ENCODE results near the gene FLT3LG. TPM values are rescaled to one million over a fixed set of nuclear protein-coding genes. Genes with fewer than 3 reads are reported as not detected.
A peak's percentile ranks its signal among the peaks of the same experiment; 100 is the strongest.

The FLT3LG gene, protein sequence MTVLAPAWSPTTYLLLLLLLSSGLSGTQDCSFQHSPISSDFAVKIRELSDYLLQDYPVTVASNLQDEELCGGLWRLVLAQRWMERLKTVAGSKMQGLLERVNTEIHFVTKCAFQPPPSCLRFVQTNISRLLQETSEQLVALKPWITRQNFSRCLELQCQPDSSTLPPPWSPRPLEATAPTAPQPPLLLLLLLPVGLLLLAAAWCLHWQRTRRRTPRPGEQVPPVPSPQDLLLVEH
- 1 to 10 TPM in 5 of 8 experiments, under 1 TPM in 3; 0.22 to 8.7 (median 1.4) TPM for total RNA-seq

- 0 to 20% methylated on average over 2 to 7 of the region's 33 CpGs; no CpG with 5 or more reads in 8 of the 10 experiments for WGBS, 10 experiments
- ATAC-seq (replicated peaks in 6 of 8): peak; percentile 5 to 70 (median 23)
- H3K4me1 ChIP-seq (replicated peaks in 1 of 2): no peaks in the 10 kb centered on the region
- H3K27ac ChIP-seq: no peak within 1 kb of the TSS
- H3K4me3 ChIP-seq: peak within 1 kb of the TSS in 1 of 5 donors; percentile 6
- in situ Hi-C loops (cut with MboI; ENCODE audit: low pct_unique_long_range_greater_than_20kb in 2 of 9, low sequenced_read_pairs in 9 of 9, unreplicated experiment in 9 of 9): no loop called here
Observed at GRCh38 chr19:49473868-49474541, at the start of gene FLT3LG. FLT3LG (plus strand) TSS chr19:49474215; CDS start chr19:49474640, 425 bp downstream.

DNA sequence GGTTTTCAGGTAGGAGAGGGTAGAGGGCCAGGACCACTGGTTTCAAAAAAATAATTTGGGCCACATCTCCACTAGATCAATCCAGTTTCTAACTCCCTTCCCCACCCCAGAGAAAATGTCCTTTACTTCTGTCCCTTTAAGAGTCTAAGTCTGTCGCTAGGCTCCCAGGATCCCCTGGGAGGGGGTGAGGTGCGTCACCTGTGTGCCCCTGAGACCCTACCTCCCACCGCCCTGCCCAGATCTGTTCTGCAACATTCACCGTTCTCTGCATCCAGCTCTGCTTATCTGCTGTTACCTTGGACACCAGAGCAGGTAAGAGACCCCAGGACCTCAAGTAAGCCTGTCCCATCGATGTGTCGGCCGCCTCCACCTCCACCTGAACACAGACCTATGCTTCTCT, 48.8 kb upstream of the FLT3LG start, which contains the start of gene GFY:
Gene GFY, plus strand, starts transcription at position 211 of the 400 bp plus-strand sequence. CDS start 1,043 bp downstream, outside the sequence.
- ATAC-seq (replicated peaks in 6 of 8): no peak
- H3K27ac ChIP-seq: no peak within 1 kb of the TSS
- peaks cover 17 to 39% of the 10 kb centered on the region in 2 donors for H3K4me1 ChIP-seq (replicated peaks in 1 of 2)
- 0 to 80% (median 23%) methylated on average over 1 to 4 of the region's 7 CpGs; no CpG with 5 or more reads in 3 of the 10 experiments for WGBS, 10 experiments
- in situ Hi-C loops (cut with MboI; ENCODE audit: low pct_unique_long_range_greater_than_20kb in 2 of 9, low sequenced_read_pairs in 9 of 9, unreplicated experiment in 9 of 9): no loop called here
- no peak within 1 kb of the TSS for H3K4me3 ChIP-seq

- in situ Hi-C loops (cut with MboI; ENCODE audit: low pct_unique_long_range_greater_than_20kb in 2 of 9, low sequenced_read_pairs in 9 of 9, unreplicated experiment in 9 of 9): no loop called here
- Histone ChIP-seq H3K27ac (no peak overlapping the region), H3K4me1 (replicated peaks in 1 of 2) (peaks cover 17 to 32% of the 10 kb centered on the region in 2 donors), H3K4me3 (no peak overlapping the region)
- peak in 1 of 8 experiments; percentile 28 for ATAC-seq (replicated peaks in 6 of 8)
- 0 to 20% (median 3%) methylated on average over 2 to 24 of the region's 30 CpGs; no CpG with 5 or more reads in 5 of the 10 experiments for WGBS, 10 experiments
Observed at GRCh38 chr19:49425922-49426592, 48.0 kb upstream of the FLT3LG start.

DNA sequence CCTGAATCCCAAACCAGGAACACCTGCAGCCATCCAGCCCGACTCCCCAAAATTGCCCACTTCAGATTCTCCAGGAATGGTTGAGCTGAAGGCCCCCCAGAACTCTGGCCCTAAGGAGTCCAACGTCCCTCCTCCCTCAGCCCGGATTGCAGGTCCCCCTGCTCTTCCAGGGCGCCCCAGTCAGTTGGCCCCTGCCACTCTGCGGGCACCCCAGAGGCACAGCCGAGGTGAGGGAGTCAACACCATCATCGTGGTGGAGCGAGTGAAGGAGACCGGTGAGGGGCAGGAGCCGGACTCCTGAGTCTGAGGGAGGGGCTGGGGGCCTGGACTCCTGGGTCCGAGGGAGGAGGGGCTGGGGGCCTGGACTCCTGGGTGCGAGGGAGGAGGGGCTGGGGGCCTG, 46.7 kb upstream of the FLT3LG start:
- H3K4me1 ChIP-seq (replicated peaks in 1 of 2): peaks cover 13 to 26% of the 10 kb centered on the region in 2 donors
- no peak for ATAC-seq (replicated peaks in 6 of 8)
- in situ Hi-C loops (cut with MboI; ENCODE audit: low pct_unique_long_range_greater_than_20kb in 2 of 9, low sequenced_read_pairs in 9 of 9, unreplicated experiment in 9 of 9): no loop called here
- WGBS, 10 experiments: 80 to 100% methylated on average over 1 of the region's 12 CpGs; no CpG with 5 or more reads in 8 of the 10 experiments
- no peak overlapping the region for H3K27ac ChIP-seq
- no peak overlapping the region for H3K4me3 ChIP-seq

DNA sequence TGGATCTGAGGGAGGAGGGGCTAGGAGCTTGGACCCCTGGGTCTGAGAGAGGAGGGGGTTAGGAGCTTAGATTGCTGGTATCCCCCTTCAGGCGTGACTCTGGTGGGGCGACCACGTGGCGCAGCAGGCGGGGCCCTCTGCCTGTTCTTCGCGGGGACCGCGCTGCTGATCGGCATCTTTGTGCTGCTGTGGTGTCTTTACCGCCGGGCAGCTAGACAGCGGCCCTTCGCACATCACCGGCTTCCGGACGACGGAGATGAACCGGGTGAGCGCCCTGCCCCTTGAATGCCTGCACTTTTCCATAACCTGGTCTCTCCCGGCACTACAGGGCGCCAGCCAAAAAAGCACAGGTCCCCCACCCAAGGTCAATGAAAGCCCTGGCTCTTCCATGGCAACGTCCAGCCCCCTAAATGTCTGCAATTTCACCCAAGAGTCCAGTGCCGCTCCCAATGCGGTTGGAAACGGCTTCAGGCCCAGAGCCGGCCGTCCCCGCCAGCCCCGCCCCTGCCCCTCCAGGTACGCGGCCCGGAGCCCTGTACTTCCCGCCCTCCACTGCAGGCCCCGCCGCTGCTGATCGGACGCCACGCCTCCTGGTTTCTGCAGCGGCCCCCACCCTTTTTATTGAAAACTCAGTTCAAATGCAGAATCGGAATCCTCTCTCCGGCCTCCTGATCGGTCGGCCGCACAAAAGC, 46.0 kb upstream of the FLT3LG start:
- peaks cover 13 to 21% of the 10 kb centered on the region in 2 donors for H3K4me1 ChIP-seq (replicated peaks in 1 of 2)
- in situ Hi-C loops (cut with MboI; ENCODE audit: low pct_unique_long_range_greater_than_20kb in 2 of 9, low sequenced_read_pairs in 9 of 9, unreplicated experiment in 9 of 9): no loop called here
- no peak overlapping the region for H3K27ac ChIP-seq
- ATAC-seq (replicated peaks in 6 of 8): peak; percentile 55 to 79 (median 62)
- peak overlapping the region; percentile 2 to 18 (median 12) for H3K4me3 ChIP-seq
- 0 to 4% (median 3%) methylated on average over 4 to 12 of the region's 45 CpGs; no CpG with 5 or more reads in 7 of the 10 experiments for WGBS, 10 experiments

DNA sequence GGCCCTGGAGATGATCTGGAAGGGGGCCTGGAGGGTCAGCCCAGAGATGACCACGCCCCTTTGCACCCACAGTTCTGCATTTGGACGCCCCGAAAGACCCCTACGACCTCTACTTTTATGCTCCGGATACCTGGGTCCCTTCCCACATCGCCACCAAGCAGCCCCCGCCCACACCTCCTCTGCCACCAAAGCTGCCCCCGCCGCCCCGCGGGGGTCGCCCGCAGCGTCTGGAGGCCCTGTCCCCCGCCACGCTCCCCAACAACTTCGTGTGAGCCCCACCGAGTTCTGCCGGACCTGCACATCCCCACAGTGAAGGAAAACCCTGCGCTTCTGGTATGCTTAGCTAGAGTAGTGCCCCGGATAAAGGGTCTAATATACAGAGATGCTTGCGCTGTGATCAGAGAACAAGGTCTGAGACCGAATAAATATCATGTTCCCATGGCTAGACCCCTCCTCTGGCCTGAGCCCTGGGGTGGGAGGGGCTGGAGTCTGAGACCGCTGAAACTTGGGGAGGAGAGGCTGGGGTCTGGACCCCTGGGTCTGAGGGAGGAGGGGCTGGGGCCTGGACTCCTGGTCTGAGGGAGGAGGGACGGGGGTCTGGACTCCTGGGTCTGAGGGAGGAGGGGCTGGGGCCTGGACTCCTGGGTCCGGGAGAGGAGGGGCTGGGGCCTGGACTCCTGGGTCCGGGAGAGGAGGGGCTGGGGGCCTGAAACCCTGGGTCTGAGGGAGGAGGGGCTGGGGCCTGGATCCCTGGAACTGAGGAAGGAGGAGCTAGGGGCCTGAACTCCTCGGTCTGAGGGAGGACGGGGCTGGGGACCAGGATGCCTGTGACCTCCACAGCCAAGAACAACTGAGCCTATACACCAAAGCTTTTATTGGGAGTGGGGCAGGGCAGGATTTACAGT, 45.2 kb upstream of the FLT3LG start:
- peaks cover 9 to 13% of the 10 kb centered on the region in 2 donors for H3K4me1 ChIP-seq (replicated peaks in 1 of 2)
- 0 to 25% (median 7%) methylated on average over 2 to 13 of the region's 29 CpGs; no CpG with 5 or more reads in 6 of the 10 experiments for WGBS, 10 experiments
- ATAC-seq (replicated peaks in 6 of 8): peak in 5 of 8 experiments; percentile 10 to 41 (median 29)
- no peak overlapping the region for H3K27ac ChIP-seq
- H3K4me3 ChIP-seq: peak overlapping the region in 1 of 5 donors; percentile 12
- in situ Hi-C loops (cut with MboI; ENCODE audit: low pct_unique_long_range_greater_than_20kb in 2 of 9, low sequenced_read_pairs in 9 of 9, unreplicated experiment in 9 of 9): no loop called here

DNA sequence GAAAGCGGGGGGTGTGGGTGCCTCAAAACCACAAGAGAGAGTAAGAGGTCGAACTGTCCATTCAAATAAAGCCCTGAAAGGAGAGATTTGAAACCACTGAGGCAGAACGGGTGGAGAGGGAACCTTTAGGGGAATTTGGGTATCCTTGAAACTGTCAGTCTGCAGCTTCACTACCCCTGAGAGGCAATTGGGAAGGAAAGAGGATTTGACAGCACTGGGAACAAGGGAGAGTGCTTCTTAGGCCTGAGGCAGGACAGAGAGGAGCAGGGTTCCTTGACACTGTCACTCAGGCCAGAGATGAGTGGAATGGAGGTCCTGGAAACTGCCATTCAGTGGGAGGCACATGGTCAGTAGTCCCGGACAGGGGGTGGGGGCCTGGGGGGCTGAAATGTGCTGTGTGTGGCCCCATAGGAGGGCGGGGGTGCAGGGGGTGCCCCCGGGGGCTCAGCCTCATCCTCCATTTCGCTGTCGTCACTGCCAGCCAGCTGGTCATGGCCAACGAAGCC, 43.8 kb upstream of the FLT3LG start:
- in situ Hi-C loops (cut with MboI; ENCODE audit: low pct_unique_long_range_greater_than_20kb in 2 of 9, low sequenced_read_pairs in 9 of 9, unreplicated experiment in 9 of 9): no loop called here
- ATAC-seq (replicated peaks in 6 of 8): no peak
- no peak overlapping the region for H3K27ac ChIP-seq

DNA sequence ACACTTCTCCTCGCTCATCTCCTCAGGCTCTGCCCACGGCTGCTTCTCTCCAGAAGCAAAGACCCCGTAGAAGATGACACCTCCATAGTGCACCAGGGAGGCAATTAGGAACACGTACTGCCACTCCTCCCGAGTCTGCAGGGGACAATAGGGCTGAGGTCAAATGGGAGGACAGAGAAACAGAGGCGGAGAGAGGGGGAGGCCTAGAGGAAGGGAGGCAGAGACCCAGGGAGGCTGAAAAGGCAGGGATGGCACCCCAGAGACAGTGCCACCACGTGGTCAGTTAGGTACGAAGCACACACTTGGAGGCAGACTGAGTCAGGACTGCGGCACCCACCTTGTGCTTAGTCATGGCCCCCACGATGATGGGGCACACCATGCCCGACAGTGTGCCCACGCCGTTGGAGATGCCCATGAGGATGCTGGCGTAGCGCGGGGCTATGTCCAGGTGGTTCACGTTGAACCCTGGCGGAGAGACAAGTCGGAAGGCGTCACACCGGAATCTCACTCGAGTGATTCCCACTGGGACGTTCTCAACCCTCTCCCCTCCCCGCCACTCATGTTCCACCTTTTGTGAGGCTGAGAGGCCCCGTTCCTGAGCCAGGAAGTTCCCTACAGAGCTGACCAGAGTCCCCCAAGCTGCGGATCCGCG, 43.2 kb upstream of the FLT3LG start:
- in situ Hi-C loops (cut with MboI; ENCODE audit: low pct_unique_long_range_greater_than_20kb in 2 of 9, low sequenced_read_pairs in 9 of 9, unreplicated experiment in 9 of 9): no loop called here
- no peak for ATAC-seq (replicated peaks in 6 of 8)
- Histone ChIP-seq H3K4me3 (no peak overlapping the region), H3K27ac (no peak overlapping the region), H3K4me1 (replicated peaks in 1 of 2) (peaks cover 9 to 13% of the 10 kb centered on the region in 2 donors)
- 58 to 100% (median 70%) methylated on average over 1 to 7 of the region's 28 CpGs; no CpG with 5 or more reads in 4 of the 10 experiments for WGBS, 10 experiments

More for the DNA sequence above, 43.8 kb upstream of the FLT3LG start:
- 61 to 100% (median 73%) methylated on average over 1 to 3 of the region's 9 CpGs; no CpG with 5 or more reads in 2 of the 10 experiments for WGBS, 10 experiments
- Histone ChIP-seq H3K4me1 (replicated peaks in 1 of 2) (peaks cover 9 to 13% of the 10 kb centered on the region in 2 donors), H3K4me3 (no peak overlapping the region)

GRCh38 chr19:49431330-49431749, 42.7 kb upstream of the FLT3LG start:
- in situ Hi-C loops (cut with MboI; ENCODE audit: low pct_unique_long_range_greater_than_20kb in 2 of 9, low sequenced_read_pairs in 9 of 9, unreplicated experiment in 9 of 9): no loop called here

DNA sequence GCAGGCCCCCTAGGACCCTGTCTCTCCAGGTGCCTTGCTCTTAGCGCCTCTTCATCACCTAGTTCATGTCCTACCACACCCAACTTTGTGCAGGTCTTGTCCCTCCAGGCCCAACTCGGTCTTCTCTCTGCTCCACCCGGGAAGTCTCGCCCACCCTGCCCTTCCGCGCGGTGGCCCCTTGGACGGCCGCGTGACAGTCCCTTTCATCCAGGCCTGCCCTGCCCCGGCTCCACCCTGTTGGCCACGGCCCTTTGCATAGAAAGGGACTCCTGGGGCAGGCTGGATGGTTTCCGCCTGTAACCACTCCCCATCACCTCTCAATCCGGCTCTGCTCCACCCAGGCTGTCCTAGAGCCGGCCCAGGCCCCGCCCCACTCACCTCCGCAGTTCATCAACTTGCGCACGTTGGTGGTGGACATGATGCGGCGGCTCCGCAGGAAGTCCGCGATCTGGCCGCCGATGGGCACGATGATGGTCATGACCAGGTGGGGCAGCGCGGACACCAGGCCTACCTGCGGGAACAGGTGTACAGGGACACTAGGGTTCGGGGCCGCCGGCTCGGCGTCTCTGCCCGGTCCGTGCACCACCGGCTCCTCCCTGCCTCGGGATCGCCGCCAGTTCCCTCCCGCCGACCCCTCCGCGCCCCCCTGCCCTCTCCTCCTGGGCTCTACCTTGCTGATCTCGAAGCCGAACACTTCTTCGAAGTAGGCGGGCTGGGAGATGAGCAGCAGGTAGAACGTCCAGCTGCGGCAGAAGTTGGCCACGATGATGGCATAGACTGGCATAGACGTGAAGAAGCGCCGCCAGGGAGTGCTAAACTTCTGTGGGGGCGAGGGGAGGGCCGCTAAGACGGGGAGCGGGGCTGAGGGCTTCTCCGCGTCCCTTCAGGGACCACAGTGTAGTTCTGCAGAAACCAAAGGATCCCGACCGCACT, 41.6 kb upstream of the FLT3LG start:
- Histone ChIP-seq H3K27ac (no peak overlapping the region), H3K4me3 (no peak overlapping the region), H3K4me1 (replicated peaks in 1 of 2) (peaks cover 18 to 24% of the 10 kb centered on the region in 2 donors)
- peak in 1 of 8 experiments; percentile 27 for ATAC-seq (replicated peaks in 6 of 8)
- 16 to 100% (median 26%) methylated on average over 1 to 13 of the region's 63 CpGs; no CpG with 5 or more reads in 6 of the 10 experiments for WGBS, 10 experiments
- in situ Hi-C loops (cut with MboI; ENCODE audit: low pct_unique_long_range_greater_than_20kb in 2 of 9, low sequenced_read_pairs in 9 of 9, unreplicated experiment in 9 of 9): no loop called here

More at GRCh38 chr19:49431330-49431749, 42.7 kb upstream of the FLT3LG start:
- peaks cover 9 to 13% of the 10 kb centered on the region in 2 donors for H3K4me1 ChIP-seq (replicated peaks in 1 of 2)
- no peak overlapping the region for H3K4me3 ChIP-seq
- WGBS, 10 experiments: 22 to 67% (median 37%) methylated on average over 1 to 9 of the region's 29 CpGs; no CpG with 5 or more reads in 4 of the 10 experiments
- H3K27ac ChIP-seq: no peak overlapping the region
- no peak for ATAC-seq (replicated peaks in 6 of 8)

Data from motor neuron (in vitro differentiated cells).